ENCODE results near the gene INSL3. TPM values are rescaled to one million over a fixed set of nuclear protein-coding genes. Genes with fewer than 3 reads are reported as not detected.

INSL3 gene
- total and polyA plus RNA-seq, 4 donors = 0.22 TPM; not detected in 3

GRCh38 chr19:17854061-17854460, 32.7 kb upstream of the INSL3 start:
- Histone ChIP-seq H3K36me3 (ENCODE audit: control insufficient read depth in 4 of 4, insufficient read depth in 3 of 4, low read depth in 1 of 4, low read length in 3 of 4) (no peaks in the 10 kb centered on the region), H3K27ac (ENCODE audit: low read depth in 1 of 2, low read length in 2 of 2) (no peak overlapping the region), H3K4me1 (ENCODE audit: control insufficient read depth in 4 of 4, insufficient read depth in 4 of 4, low read length in 3 of 4) (peaks cover 0 to under 1% (median 0%) of the 10 kb centered on the region in 4 donors), H3K27me3 (ENCODE audit: control insufficient read depth in 4 of 4, insufficient read depth in 4 of 4, low read length in 3 of 4) (no peaks in the 10 kb centered on the region), H3K9ac (ENCODE audit: low read depth in 1 of 2, low read length in 2 of 2) (no peak overlapping the region), H3K4me3 (ENCODE audit: low read depth in 1 of 3, low read length in 3 of 3) (no peak overlapping the region), H3K9me3 (ENCODE audit: control insufficient read depth in 4 of 4, low read length in 3 of 4) (no peaks in the 10 kb centered on the region)
- DNase-seq (ENCODE audit: low spot score) = no peak
- 84% methylated on average over 6 of the region's 6 CpGs for WGBS
- TF ChIP-seq REST (IDR thresholded peaks at IDR 0.05) (no peak), TAF1 (conservative IDR thresholded peaks at IDR 0.05) (no peak), CTCF (IDR thresholded peaks at IDR 0.05; ENCODE audit: low read depth, low read length, missing input control) (no peak), GABPA (IDR thresholded peaks at IDR 0.05 in 1 of 2, conservative IDR thresholded peaks at IDR 0.05 in 1 of 2) (no peak), JUND (IDR thresholded peaks at IDR 0.05) (no peak), SP1 (IDR thresholded peaks at IDR 0.05) (no peak), YY1 (IDR thresholded peaks at IDR 0.05) (no peak), ZBTB33 (IDR thresholded peaks at IDR 0.05) (no peak), EGR1 (IDR thresholded peaks at IDR 0.05; ENCODE audit: low read depth in 2 of 2) (no peak), RXRA (IDR thresholded peaks at IDR 0.05) (no peak), ATF3 (IDR thresholded peaks at IDR 0.05) (no peak), NR2F2 (IDR thresholded peaks at IDR 0.05) (no peak), RAD21 (IDR thresholded peaks at IDR 0.05) (no peak), HNF4A (conservative IDR thresholded peaks at IDR 0.05) (no peak)

GRCh38 chr19:17848595-17849292, 27.4 kb upstream of the INSL3 start:
- Histone ChIP-seq H3K36me3 (ENCODE audit: control insufficient read depth in 4 of 4, insufficient read depth in 3 of 4, low read depth in 1 of 4, low read length in 3 of 4) (no peaks in the 10 kb centered on the region), H3K27me3 (ENCODE audit: control insufficient read depth in 4 of 4, insufficient read depth in 4 of 4, low read length in 3 of 4) (no peaks in the 10 kb centered on the region), H3K4me1 (ENCODE audit: control insufficient read depth in 4 of 4, insufficient read depth in 4 of 4, low read length in 3 of 4) (no peaks in the 10 kb centered on the region), H3K9ac (ENCODE audit: low read depth in 1 of 2, low read length in 2 of 2) (no peak overlapping the region), H3K9me3 (ENCODE audit: control insufficient read depth in 4 of 4, low read length in 3 of 4) (no peaks in the 10 kb centered on the region), H3K4me3 (ENCODE audit: low read depth in 1 of 3, low read length in 3 of 3) (no peak overlapping the region), H3K27ac (ENCODE audit: low read depth in 1 of 2, low read length in 2 of 2) (no peak overlapping the region)
- no peak for DNase-seq (ENCODE audit: low spot score)
- 85% methylated on average over 14 of the region's 14 CpGs for WGBS
- TF ChIP-seq ATF3 (IDR thresholded peaks at IDR 0.05) (no peak), SP1 (IDR thresholded peaks at IDR 0.05) (no peak), YY1 (IDR thresholded peaks at IDR 0.05) (no peak), ZBTB33 (IDR thresholded peaks at IDR 0.05) (no peak), JUND (IDR thresholded peaks at IDR 0.05) (no peak), RAD21 (IDR thresholded peaks at IDR 0.05) (no peak), FOXA1 (IDR thresholded peaks at IDR 0.05) (no peak), RXRA (IDR thresholded peaks at IDR 0.05) (no peak), MAX (IDR thresholded peaks at IDR 0.05) (no peak), GABPA (IDR thresholded peaks at IDR 0.05 in 1 of 2, conservative IDR thresholded peaks at IDR 0.05 in 1 of 2) (no peak), TAF1 (conservative IDR thresholded peaks at IDR 0.05) (no peak), REST (IDR thresholded peaks at IDR 0.05) (no peak)

All from liver (tissue), 9 donors.